ENCODE data around the gene ZNF75A.
"Not testable (repeated sequence)": the region's sequence is repeated elsewhere in the genome, so short reads cannot be mapped to it uniquely, and the experiment has no call there.

ZNF75A gene

DNA sequence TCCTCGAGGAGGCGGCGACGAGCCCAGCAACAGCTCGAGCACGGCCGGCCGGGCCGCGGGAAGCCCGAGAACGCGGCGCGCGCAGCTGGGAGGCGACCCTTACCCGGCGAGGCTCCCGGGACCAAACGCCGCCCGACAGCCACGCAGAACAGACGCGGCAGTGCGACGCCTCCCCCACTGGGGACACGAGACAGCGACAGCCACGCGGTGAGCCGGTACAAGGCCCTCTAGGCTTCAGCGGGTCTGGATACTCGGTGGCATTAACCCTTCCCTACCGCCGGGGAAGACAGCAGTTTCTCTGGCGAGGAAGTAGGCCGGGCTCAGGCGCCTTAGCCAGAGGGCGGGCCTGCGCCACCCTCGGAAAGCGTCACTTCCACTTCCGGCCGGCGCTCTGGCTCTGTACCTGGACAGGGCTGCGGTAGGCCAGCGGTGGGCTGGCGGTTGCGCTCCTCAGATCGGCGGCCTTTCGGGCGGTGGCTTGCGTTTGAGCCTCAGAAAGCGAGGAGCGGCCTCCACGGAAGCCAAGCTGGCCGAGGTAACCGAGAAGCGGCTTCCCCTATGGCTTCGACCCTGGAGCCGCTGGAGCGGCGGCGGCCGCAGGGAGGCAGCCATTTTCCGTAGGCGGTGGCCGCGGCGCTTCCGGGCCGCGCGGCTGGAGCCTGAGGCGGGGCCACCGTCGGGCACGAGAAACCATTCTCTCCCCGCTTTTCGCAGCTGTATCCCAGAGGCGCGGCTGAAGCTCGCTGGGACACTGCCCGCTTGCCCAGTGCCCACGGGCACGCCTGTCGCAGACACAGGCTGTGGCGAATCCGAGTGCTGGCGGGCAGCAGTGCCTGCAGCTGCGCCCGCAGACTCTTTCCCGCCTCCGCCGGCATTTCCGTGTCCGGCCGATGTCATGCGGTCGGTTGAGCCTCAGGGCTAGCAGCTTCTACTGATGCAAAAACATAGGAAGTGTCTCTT is at the start of gene ZNF75A, which contains the start of gene TIGD7:
Gene ZNF75A (plus strand): TSS at position 389 of the 960 bp plus-strand sequence. CDS start 2,932 bp downstream, outside the sequence.
Gene TIGD7 (minus strand): TSS at position 322 of the 960 bp plus-strand sequence. CDS start 4,816 bp downstream, outside the sequence.
- peak; percentile 67 for DNase-seq

DNA sequence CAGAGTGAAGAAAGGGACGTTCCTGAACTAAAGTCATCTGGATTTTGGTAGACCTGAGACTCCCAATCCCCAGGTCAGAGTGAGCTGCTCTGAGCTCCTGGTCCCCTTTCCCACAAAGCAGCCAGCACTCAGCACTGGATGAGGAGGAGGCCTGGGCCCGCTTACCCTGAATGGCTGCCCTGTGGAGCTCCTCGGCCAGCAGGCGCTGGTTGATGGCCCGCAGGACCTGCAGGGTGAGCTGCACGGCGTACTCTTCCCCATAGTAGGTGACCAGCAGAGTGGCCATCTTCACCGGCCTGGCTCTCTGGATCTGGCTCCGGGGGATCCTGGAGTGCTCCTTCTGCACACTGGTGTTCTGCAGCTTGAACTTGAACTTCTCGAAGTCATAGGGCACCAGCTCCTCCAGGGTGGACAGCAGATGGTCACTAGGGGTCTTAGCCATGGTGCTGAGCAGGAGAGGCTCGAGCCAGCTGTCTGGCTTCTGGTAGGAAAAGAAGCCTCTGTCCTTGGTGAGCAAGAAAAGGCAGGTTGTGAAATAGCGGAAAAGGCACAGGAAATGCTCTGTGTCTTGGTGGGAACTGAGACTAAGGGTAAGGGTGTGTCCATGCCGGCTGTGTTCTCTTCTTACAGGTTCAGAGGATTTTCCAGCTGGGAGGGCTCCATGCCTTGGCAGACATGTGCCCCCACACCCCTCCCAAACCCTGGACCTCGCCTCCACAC is 49.0 kb upstream of the ZNF75A start, which contains the start of gene MEFV:
Gene MEFV (minus strand): TSS at position 488 of the 720 bp plus-strand sequence. CDS start 46 bp downstream, at position 442.
- DNase-seq, result no peak

DNA sequence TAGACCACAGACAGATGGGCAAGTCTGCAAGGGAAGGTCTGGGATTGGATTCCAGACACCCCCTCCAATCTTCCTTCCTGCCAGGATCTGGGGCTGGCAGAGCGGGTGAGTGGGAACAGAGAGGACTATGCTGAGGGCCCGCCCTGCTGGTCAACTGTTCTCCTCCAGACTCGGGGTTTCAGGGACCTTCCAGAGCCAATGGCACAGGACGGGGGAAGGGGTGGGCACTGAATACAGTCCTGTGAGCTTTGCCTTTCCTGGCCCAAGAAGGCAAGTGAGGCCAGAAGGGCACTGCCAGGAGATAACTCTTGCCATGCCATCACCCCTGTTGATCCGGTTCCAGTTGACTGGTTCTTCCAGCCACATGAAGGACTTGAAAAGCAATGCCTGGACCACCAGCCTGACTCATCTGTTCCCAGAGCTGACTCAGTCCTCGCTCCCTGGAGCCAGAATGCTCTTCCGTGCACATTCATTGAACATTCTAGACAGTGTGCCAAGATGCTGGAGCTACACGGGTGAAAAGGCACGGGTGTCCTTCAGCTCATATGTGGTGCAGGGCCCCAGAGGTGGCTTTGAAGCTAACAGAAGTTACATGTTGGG is 48.3 kb upstream of the ZNF75A start:
- no peak for DNase-seq

DNA sequence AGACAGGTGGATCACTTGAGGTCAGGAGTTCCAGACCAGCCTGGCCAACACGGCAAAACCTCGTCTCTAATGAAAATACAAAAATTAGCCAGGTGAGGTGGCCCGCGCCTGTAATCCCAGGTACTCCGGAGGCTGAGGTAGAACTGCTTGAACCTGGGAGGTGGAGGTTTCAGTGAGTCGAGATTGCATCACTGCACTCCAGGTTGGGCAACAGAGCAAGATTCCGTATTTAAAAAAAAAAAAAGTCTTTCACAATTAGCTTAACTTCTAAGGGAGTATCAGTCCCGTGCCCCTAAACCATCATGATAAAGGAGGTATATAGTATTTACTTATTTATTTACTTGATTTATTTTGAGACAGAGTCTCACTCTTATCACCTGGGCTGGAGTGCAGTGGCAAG is 45.5 kb upstream of the ZNF75A start:
- no peak for DNase-seq

DNA sequence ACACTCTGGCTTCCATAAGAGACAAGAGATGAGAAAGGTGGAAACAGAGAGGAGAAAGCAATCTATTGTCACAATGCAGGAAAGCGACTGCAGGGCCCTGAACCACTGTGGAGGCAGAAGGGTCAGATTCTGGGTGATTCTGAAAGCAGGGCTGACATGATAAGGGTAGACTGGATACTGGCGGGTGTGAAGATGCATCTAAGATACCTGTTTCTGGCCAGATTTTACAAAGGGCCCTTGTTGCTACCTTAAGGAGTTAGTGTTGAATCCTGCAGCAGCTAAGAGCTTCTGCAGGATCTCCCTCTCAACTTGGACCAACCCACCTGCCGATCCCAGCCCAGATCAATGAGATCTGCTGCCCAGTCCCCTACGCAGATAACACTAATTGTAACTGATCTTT is 42.8 kb upstream of the ZNF75A start:
- no peak for DNase-seq

DNA sequence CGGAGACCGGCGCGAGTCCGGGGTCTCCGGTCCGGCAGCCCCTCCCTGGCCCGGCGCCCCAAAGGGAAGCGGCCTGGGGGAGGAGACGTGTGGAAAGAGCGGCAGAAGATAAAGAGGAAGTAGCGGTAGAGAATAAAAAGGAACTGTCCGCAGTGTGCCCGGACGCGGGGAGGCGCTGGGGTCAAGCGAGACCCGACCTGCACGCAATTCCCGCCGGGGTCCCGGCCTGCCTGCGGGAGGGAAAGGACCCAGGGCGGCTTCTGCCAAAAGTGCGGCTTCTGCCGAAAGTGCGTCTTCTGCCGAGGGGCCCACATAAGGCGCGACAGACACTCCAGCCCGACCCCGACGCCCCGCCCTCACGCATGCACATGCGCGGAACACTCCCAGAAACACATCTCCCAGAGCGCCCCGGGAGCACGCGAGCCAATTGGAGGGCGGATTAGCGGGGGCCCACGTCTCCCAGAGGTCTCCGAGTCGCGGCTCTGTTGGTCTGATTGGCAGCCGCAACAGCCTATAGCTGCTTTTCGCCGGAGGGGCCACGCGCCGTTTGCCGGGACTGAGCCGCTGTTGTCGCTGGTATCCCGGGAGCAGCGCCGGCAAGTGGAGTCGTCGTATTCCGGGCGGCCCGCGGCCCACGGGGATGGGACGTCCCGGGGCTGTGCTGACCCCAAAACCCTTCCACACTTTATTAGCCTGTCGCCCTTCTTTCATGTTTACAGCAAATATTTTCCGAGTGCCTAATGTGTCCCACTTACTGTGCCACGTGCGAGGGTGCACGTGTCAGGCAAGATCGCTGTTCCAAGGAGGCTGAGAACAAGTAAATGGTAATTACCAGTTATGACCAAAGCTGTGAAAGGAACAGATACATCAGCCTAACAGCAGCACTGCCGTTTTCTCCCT is 40.9 kb upstream of the ZNF75A start:
- DNase-seq, result peak; percentile 87

DNA sequence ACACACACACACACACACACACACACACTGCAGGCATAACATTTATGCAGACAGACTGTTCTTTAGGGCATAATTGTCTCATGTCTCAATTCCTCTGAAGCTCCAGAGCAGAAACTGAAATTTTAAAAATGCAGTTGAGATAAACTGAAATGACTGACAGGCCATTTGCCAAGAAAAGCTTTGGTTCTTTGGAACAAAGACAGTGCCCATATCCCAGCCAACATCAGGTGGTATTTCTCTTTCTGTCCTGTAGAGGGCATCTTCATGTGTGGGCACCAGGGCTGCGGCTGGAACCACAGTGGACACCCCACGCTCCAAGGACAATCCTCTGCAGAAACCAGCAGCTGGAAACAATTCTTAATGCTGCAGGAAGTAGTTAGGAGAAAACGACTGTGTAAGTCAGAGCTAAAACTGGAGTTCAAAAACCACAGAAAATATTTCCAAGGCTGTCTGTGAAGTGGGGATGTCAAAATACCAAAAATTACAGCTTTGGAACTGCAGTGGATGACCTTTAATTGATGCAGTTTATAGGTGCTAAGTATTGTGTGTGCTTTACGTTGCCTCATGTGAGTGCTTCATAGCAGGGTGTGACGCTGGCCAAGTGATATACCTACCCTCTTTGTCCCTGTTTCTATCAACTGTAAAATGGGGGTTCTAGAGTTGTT is 38.3 kb upstream of the ZNF75A start:
- DNase-seq, result no peak

DNA sequence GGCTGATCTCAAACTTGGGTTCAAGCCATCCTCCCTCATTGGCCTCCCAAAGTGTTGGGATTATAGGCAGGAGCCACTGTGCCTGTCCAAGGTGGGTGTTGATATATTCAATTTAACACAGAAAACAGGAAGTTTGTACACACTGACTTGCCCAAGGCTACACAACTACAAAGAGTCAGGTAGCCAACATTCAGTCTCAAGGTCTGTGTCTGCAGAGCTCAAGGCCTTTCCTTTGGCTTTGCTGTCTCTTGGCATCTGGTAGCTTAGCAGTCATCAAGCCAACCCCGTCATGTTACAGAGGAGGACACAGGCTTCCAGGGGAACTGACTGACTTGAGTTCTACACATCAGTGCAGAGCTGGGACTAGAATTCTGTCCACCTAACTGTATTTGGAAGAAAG is 37.0 kb upstream of the ZNF75A start:
- DNase-seq, result no peak

DNA sequence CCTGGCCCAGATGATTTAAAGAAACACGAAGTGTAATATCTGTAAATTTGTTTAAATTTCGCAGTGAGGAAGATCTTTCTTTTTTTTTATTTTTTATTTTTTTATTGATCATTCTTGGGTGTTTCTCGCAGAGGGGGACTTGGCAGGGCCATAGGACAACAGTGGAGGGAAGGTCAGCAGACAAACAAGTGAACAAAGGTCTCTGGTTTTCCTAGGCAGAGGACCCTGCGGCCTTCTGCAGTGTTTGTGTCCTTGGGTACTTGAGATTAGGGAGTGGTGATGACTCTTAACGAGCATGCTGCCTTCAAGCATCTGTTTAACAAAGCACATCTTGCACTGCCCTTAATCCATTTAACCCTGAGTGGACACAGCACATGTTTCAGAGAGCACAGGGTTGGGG is 34.6 kb upstream of the ZNF75A start:
- not testable (repeated sequence) for DNase-seq

DNA sequence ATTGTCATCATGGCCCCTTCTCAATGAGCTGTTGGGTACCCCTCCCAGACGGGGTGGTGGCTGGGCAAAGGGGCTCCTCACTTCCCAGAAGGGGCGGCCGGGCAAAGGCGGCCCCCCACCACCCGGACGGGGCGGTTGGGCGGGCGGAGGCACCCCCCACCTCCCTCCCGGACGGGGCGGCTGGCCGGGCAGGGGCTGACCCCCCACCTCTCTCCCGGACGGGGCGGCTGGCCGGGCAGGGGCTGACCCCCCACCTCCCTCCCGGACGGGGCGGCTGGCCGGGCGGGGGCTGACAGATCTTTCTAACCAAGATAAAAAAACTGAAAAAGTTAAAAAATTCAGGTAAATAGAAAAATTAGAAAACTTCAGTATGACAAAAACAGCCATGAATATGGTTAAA is 34.0 kb upstream of the ZNF75A start:
- DNase-seq, result not testable (repeated sequence)

DNA sequence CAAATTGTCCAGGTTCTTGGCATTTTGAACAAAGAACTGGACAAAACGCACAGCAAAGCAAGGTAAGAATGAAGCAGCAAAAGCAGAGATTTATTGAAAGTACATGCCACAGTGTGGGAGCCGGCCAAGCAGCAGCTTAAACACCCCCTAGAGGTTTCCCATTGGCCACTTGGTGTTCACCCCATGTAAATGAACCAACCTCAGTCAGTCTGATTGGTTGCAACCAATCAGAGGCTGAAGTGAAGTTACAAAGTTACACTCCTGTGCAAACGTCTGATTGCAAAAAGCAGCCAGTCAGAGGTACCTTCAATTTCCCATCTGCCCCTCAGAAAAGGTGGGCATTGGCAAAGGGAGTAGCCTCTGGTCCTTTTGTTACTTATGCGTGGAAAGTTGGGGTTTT is 30.8 kb upstream of the ZNF75A start:
- no peak for DNase-seq

DNA sequence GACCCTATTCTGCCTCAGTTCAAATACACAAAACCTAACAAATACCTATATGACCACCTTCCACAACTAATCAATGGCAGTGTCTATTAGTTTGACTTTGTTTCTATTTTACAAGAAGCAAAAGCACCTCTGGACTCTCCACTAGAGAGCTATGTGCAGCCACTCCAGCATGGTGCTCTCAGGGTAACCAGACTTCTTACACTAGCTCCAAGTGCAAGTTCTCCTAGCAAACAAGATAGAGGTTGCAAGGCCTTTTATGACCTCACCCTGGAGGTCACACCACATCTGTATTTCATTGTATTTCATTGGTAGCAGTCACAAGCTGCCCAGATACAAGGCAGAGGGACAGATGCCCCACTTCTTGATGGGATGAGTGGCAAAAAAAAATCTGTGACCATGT is 30.4 kb upstream of the ZNF75A start:
- no peak for DNase-seq

DNA sequence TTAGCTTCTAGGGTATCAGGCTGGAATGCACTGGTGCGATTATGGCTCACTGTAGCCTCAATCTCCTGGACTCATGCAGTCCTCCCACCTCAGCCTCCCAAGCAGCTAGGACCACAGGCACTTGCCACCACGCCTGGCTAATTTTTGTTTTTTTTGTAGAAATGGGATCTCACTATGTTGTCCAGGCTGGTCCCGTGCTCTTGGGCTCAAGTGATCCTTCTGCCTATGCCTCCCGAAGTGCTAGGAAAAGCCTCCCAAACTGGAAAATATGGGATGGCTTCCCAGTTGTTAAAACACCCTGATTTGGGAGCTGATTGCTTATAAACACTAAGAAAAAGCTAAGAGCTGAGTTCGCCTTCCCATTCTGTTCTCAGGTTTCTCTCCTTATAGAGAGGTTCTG is 28.6 kb upstream of the ZNF75A start:
- DNase-seq, result no peak

DNA sequence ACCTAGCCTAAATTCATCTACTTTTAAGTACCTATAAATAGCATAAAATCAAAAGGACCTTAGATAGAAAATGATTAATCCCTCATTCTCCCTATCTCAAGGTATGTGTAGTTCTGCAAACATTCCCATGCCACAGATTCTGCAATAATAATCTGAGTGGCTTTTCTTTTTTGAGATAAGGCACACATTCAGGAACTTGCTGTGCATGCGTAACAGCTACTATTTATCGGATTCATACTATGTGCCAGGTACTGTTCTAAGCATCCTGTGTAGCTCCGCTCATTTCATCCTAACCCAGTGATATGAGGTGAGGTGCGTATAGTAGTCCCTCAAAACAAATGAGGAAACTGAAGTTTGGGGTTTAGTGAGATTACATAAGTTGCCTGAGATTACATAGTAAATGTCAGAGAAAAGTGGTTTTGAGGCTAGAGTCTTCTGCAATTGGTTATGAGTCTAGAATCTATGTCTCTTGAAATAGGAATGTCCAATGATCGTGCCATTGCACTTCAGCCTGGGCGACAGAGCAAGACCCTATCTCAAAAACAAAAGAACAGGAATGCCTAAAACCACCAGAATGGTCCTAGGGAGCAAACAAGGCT is 24.0 kb upstream of the ZNF75A start:
- no peak for DNase-seq

DNA sequence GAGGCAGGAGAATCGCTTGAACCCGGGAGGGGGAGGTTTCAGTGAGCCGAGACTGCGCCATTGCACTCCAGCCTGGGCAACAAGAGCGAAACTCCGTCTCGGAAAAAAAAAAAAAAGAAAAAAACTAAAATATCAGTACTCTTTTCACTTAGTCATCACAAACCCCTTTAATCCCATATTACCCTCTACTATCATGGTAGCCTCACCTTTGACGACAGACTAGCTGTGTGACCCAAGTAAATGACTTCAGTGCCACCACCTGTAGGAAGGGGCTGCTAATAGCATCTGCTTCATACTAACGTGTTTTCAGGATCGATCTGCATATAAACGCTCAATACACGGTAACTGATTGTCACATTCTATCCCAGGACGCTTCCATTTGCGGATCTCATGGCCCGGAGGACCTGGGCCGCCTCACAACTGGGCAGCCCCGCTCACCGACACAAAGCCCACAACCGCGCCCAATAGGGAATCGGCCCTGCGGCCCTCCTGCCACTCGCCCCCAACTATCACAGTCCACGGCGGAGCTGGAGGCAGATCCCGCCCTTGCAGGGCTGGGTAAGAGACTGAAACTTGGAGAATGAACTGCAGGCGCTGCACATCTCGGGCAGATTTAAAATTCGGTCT is 23.1 kb upstream of the ZNF75A start:
- peak; percentile 42 for DNase-seq

DNA sequence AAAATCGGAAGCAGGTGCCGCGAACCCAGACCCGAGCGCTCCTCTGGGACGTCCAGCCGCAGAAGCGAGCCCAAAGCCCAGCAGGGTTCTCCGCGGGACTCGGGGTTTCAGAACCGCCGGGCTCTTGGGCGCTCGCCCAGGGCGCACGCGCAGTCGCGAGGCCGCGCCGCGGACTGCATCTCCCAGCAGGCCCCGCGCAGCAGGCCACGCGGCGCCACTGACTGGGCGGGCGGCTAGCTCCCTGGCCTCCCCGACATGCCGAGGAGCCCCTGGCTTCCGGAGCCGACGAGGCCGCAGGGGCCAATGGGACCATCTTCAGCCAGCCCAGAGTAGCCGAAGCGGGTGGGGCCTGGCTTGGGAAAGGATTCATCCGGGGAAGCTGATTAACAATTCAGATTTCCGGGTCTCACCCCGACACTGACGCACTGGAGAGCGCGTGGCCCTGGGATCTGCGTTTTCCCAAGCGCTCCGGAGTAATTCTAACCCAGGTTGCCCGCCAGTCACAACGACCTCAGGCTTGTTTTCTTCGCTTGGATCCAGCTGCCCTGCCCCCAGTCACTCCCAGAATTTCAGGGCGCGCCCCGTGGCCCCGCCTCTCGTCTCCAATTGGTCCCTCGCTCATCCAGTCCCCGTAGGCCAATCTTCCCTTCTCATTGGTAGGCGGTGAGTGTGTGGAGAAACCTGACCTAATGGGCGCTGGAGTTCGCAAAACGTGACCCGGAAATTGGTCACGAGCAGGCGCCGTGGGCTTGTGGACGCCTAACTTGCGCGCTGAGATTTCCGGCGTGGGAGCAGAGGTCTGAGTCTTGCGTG is 22.4 kb upstream of the ZNF75A start, which contains the start of gene ZNF263:
Gene ZNF263 (plus strand): TSS at position 762 of the 813 bp plus-strand sequence. CDS start 328 bp downstream, outside the sequence.
- peak; percentile 79 for DNase-seq

DNA sequence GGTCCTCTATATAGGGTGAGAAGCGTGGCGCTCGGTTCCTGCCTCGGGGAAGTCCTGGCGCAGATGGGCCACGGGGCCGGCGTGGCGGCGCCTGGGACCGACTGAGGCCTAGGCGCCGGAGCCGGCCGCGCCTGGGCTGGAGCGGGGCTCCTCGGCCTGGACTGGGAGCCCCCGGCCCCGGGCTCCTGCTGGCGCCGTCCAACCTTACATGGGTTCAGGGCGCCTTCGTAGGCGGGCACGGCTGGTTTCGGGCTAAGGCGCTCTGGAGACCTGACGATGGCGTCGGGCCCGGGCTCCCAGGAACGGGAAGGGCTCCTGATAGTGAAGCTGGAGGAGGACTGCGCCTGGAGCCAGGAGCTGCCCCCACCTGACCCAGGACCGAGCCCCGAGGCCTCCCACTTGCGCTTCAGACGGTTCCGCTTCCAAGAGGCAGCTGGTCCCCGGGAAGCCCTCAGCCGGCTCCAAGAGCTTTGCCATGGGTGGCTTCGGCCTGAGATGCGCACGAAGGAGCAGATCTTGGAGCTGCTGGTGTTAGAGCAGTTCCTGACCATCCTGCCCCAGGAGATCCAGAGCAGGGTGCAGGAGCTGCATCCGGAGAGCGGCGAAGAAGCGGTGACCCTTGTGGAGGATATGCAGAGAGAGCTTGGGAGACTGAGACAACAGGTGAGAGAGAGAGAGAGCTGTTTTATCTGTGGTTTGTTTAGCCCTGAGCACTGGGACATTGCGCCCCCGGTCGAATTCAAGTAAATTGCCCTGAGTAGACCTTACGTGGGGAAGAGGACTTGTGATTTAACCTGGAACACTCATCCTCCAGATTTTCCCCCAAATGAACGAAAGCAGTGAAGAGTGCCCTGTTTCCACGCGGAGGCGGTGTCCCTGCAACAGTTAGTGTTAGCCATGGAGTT is 21.5 kb upstream of the ZNF75A start:
- DNase-seq, result no peak

DNA sequence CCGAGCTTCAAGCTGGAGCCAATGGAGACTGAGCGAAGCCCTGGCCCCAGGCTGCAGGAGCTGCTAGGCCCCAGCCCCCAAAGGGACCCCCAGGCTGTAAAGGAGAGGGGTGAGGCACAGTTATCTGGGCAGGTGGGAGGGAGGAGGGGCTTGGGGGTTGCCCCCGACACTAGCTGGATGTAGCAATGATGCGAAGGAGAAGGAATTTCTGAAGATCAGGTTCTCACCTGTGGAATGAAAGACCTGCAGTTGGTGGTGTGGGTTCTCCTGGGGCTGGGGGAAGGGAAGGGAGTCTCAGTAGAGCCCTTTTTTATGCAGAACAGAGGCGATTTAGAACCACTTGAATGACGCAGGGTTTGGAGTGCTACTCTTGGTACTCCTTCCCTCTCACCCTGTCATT is 20.2 kb upstream of the ZNF75A start:
- no peak for DNase-seq
